DND-41 (cell line): ENCODE results near the gene CDC23.

ENCODE experiments used
- CTCF ChIP-seq: IDR thresholded peaks from 2 replicates; pipeline ENCODE4 v1.5.1; 2012; ENCODE audit warnings: borderline replicate concordance, low read length, moderate library complexity, mild to moderate bottlenecking; ENCODE audit not compliant: poor library complexity, severe bottlenecking; ENCODE audit errors: extremely low read depth
- EZH2 ChIP-seq: IDR thresholded peaks from 3 replicates; pipeline ENCODE4 v1.6.1; 2012; ENCODE audit warnings: borderline replicate concordance, low read depth, mild to moderate bottlenecking, moderate library complexity, low read length, inconsistent platforms; ENCODE audit not compliant: severe bottlenecking

- TF ChIP-seq CTCF (no peak), EZH2 (no peak)
These were observed 18.0 kb upstream of the CDC23 start for GRCh38 chr5:138230981-138231589.
